Activated naive CD8-positive, alpha-beta T cell treated with anti-CD3 and anti-CD28 coated beads, Interleukin-2, amount 50 U/mL, for 16 hours (primary cell): ENCODE data around the gene CLNK.

Experiments used
- DNase-seq: peaks from one replicate; pipeline ENCODE4 v3.0.0-alpha.2; 2020; ENCODE audit warnings: low read depth, low spot score

Gene CLNK

GRCh38 chr4:10524196-10524833, 160.3 kb downstream of the CLNK start:
- DNase-seq = no peak

- DNase-seq = no peak
These were observed 163.1 kb downstream of the CLNK start for GRCh38 chr4:10521424-10521823.

- DNase-seq = no peak
These were observed 174.8 kb downstream of the CLNK start for GRCh38 chr4:10509733-10510132.

GRCh38 chr4:10506077-10506476, 178.5 kb downstream of the CLNK start:
- no peak for DNase-seq

GRCh38 chr4:10504570-10505179, 179.9 kb downstream of the CLNK start:
- DNase-seq = no peak

GRCh38 chr4:10502717-10503116, 181.9 kb downstream of the CLNK start:
- DNase-seq = no peak

- no peak for DNase-seq
These were observed 183.8 kb downstream of the CLNK start for GRCh38 chr4:10500776-10501175.

- DNase-seq = no peak
These were observed 188.4 kb downstream of the CLNK start for GRCh38 chr4:10496200-10496599.

- no peak for DNase-seq
These were observed 188.9 kb downstream of the CLNK start for GRCh38 chr4:10495651-10496050.

- no peak for DNase-seq
These were observed 192.1 kb downstream of the CLNK start for GRCh38 chr4:10492464-10492863.

GRCh38 chr4:10491401-10491800, 193.2 kb downstream of the CLNK start:
- no peak for DNase-seq

GRCh38 chr4:10490996-10491395, 193.6 kb downstream of the CLNK start:
- DNase-seq = no peak

GRCh38 chr4:10482913-10483312, 201.7 kb downstream of the CLNK start:
- no peak for DNase-seq

GRCh38 chr4:10480616-10481015, 204.0 kb downstream of the CLNK start:
- no peak for DNase-seq

- no peak for DNase-seq
These were observed 205.9 kb downstream of the CLNK start for GRCh38 chr4:10478621-10479020.

- no peak for DNase-seq
These were observed 214.1 kb downstream of the CLNK start for GRCh38 chr4:10470505-10470904.

- DNase-seq = no peak
These were observed 218.4 kb downstream of the CLNK start for GRCh38 chr4:10466161-10466560.

- no peak for DNase-seq
These were observed 221.7 kb downstream of the CLNK start for GRCh38 chr4:10462876-10463275.

- DNase-seq = no peak
These were observed 222.6 kb downstream of the CLNK start for GRCh38 chr4:10461850-10462400.

GRCh38 chr4:10461091-10461849, 223.3 kb downstream of the CLNK start:
- peak; percentile 53 for DNase-seq

GRCh38 chr4:10460313-10461047, 224.1 kb downstream of the CLNK start:
- no peak for DNase-seq

- DNase-seq = no peak
These were observed 225.3 kb downstream of the CLNK start for GRCh38 chr4:10459305-10459704.
